ENCODE data around the gene CUL2.
A peak's percentile ranks its signal among the peaks of the same experiment; 100 is the strongest.
"Not testable (repeated sequence)": the region's sequence is repeated elsewhere in the genome, so short reads cannot be mapped to it uniquely, and the experiment has no call there.

The CUL2 gene

GRCh38 chr10:35063837-35064454 lies 26.2 kb downstream of the CUL2 start:
- H3K4me1 ChIP-seq: peaks cover 5 to 18% (median 14%) of the 10 kb centered on the region in 10 experiments
- H3K4me3 ChIP-seq: no peak overlapping the region
- H3K9me3 ChIP-seq (replicated peaks in 1 of 11): no peaks in the 10 kb centered on the region
- no peaks in the 10 kb centered on the region for H3K27me3 ChIP-seq
- H3K4me2 ChIP-seq: no peak overlapping the region
- no peak for TF ChIP-seq Cebpa-rat (IDR thresholded peaks at IDR 0.05)
- H4K20me1 ChIP-seq: peaks cover 0 to 20% (median 0%) of the 10 kb centered on the region in 11 experiments; a peak in 5 of 22 replicates
- H3K9ac ChIP-seq: no peak overlapping the region
- H3K27ac ChIP-seq: no peak overlapping the region; a peak in 1 of 22 replicates
- peaks cover 84 to 98% (median 94%) of the 10 kb centered on the region in 11 experiments for H3K36me3 ChIP-seq

- peaks cover 19 to 56% (median 45%) of the 10 kb centered on the region in 10 experiments for H3K4me1 ChIP-seq
- H3K9me3 ChIP-seq (replicated peaks in 1 of 11): no peaks in the 10 kb centered on the region
- peaks cover 66 to 86% (median 79%) of the 10 kb centered on the region in 11 experiments for H3K36me3 ChIP-seq
- H4K20me1 ChIP-seq: peaks cover 0 to 28% (median 0%) of the 10 kb centered on the region in 11 experiments; a peak in 3 of 22 replicates
- H3K27me3 ChIP-seq: no peaks in the 10 kb centered on the region
- peak overlapping the region in 9 of 11 experiments; percentile 69 to 86 (median 82); a peak in 17 of 22 replicates for H3K27ac ChIP-seq
- no peak overlapping the region for H3K9ac ChIP-seq
- TF ChIP-seq Cebpa-rat (IDR thresholded peaks at IDR 0.05): no peak
- 0 out of 20 replicates have a peak overlapping the region, but pooled peaks of 1 of the 10 experiments have one; percentile 16 for H3K4me3 ChIP-seq
- H3K4me2 ChIP-seq: peak overlapping the region in 10 of 11 experiments; percentile 61 to 80 (median 76); a peak in 17 of 22 replicates
Measured at GRCh38 chr10:35059481-35059880, 30.7 kb downstream of the CUL2 start.

- Histone ChIP-seq H3K4me3 (peak overlapping the region in 3 of 10 experiments; percentile 2 to 16 (median 10); a peak in 5 of 20 replicates), H4K20me1 (peaks cover 0 to 20% (median 0%) of the 10 kb centered on the region in 11 experiments; a peak in 3 of 22 replicates), H3K4me2 (peak overlapping the region; percentile 61 to 80 (median 75)), H3K27ac (peak overlapping the region in 10 of 11 experiments; percentile 21 to 86 (median 82); a peak in 19 of 22 replicates), H3K27me3 (no peaks in the 10 kb centered on the region), H3K36me3 (peaks cover 68 to 86% (median 79%) of the 10 kb centered on the region in 11 experiments), H3K4me1 (peaks cover 19 to 56% (median 45%) of the 10 kb centered on the region in 10 experiments), H3K9ac (peak overlapping the region in 10 of 11 experiments; percentile 14 to 67 (median 58); a peak in 17 of 22 replicates), H3K9me3 (replicated peaks in 1 of 11) (no peaks in the 10 kb centered on the region)
- no peak for TF ChIP-seq Cebpa-rat (IDR thresholded peaks at IDR 0.05)
Measured at GRCh38 chr10:35058686-35059085, 31.5 kb downstream of the CUL2 start.

GRCh38 chr10:35058134-35058533 lies 32.0 kb downstream of the CUL2 start:
- Histone ChIP-seq H3K4me2 (peak overlapping the region; percentile 61 to 80 (median 75)), H4K20me1 (peaks cover 0 to 19% (median 0%) of the 10 kb centered on the region in 11 experiments; a peak in 3 of 22 replicates), H3K27ac (peak overlapping the region in 10 of 11 experiments; percentile 21 to 86 (median 82); a peak in 19 of 22 replicates), H3K4me3 (peak overlapping the region in 3 of 10 experiments; percentile 2 to 16 (median 10); a peak in 2 of 20 replicates), H3K9ac (peak overlapping the region in 10 of 11 experiments; percentile 16 to 67 (median 58); a peak in 17 of 22 replicates), H3K4me1 (peaks cover 19 to 56% (median 45%) of the 10 kb centered on the region in 10 experiments), H3K9me3 (replicated peaks in 1 of 11) (no peaks in the 10 kb centered on the region), H3K27me3 (no peaks in the 10 kb centered on the region), H3K36me3 (peaks cover 68 to 86% (median 79%) of the 10 kb centered on the region in 11 experiments)
- TF ChIP-seq Cebpa-rat (IDR thresholded peaks at IDR 0.05): 0 out of 22 replicates have a peak, but pooled peaks of 2 of the 11 experiments have one; percentile 9 to 27

GRCh38 chr10:35056686-35057085 lies 33.5 kb downstream of the CUL2 start:
- no peak for TF ChIP-seq Cebpa-rat (IDR thresholded peaks at IDR 0.05)
- Histone ChIP-seq H3K27me3 (no peaks in the 10 kb centered on the region), H3K36me3 (peaks cover 64 to 86% (median 80%) of the 10 kb centered on the region in 11 experiments), H3K27ac (peak overlapping the region in 9 of 11 experiments; percentile 69 to 86 (median 82); a peak in 17 of 22 replicates), H3K9ac (peak overlapping the region in 1 of 11 experiments; percentile 0; a peak in 1 of 22 replicates), H3K4me1 (peaks cover 29 to 67% (median 54%) of the 10 kb centered on the region in 10 experiments), H3K9me3 (replicated peaks in 1 of 11) (no peaks in the 10 kb centered on the region; a peak in 1 of 22 replicates), H3K4me3 (no peak overlapping the region), H4K20me1 (peaks cover 0 to 19% (median 0%) of the 10 kb centered on the region in 11 experiments; a peak in 3 of 22 replicates), H3K4me2 (peak overlapping the region in 9 of 11 experiments; percentile 26 to 80 (median 75); a peak in 17 of 22 replicates)

- Histone ChIP-seq H3K27ac (peak overlapping the region in 9 of 11 experiments; percentile 69 to 86 (median 82); a peak in 17 of 22 replicates), H4K20me1 (peaks cover 0 to 19% (median 0%) of the 10 kb centered on the region in 11 experiments; a peak in 3 of 22 replicates), H3K9ac (no peak overlapping the region), H3K36me3 (peaks cover 66 to 86% (median 80%) of the 10 kb centered on the region in 11 experiments), H3K27me3 (no peaks in the 10 kb centered on the region), H3K4me1 (peaks cover 29 to 69% (median 55%) of the 10 kb centered on the region in 10 experiments), H3K4me3 (no peak overlapping the region), H3K9me3 (replicated peaks in 1 of 11) (peaks cover 0 to 6% (median 2%) of the 10 kb centered on the region in 11 experiments; a peak in 9 of 22 replicates), H3K4me2 (peak overlapping the region in 9 of 11 experiments; percentile 26 to 80 (median 75); a peak in 16 of 22 replicates)
- TF ChIP-seq Cebpa-rat (IDR thresholded peaks at IDR 0.05): no peak
Measured at GRCh38 chr10:35056133-35056532, 34.0 kb downstream of the CUL2 start.

- no peak overlapping the region for H3K9ac ChIP-seq
- H3K4me3 ChIP-seq: no peak overlapping the region
- peaks cover 70 to 100% (median 93%) of the 10 kb centered on the region in 11 experiments for H3K36me3 ChIP-seq
- H3K27ac ChIP-seq: no peak overlapping the region
- H4K20me1 ChIP-seq: peaks cover 0 to 7% (median 0%) of the 10 kb centered on the region in 11 experiments; a peak in 2 of 22 replicates
- H3K9me3 ChIP-seq (replicated peaks in 1 of 11): peaks cover 0 to 12% (median 5%) of the 10 kb centered on the region in 11 experiments; a peak in 9 of 22 replicates
- no peak for TF ChIP-seq Cebpa-rat (IDR thresholded peaks at IDR 0.05)
- peaks cover 8 to 37% (median 21%) of the 10 kb centered on the region in 10 experiments for H3K4me1 ChIP-seq
- H3K4me2 ChIP-seq: no peak overlapping the region
- no peaks in the 10 kb centered on the region for H3K27me3 ChIP-seq
Measured at GRCh38 chr10:35050568-35050967, 39.6 kb downstream of the CUL2 start.

- Histone ChIP-seq H3K9ac (no peak overlapping the region), H3K4me1 (peaks cover 8 to 43% (median 28%) of the 10 kb centered on the region in 10 experiments), H3K9me3 (replicated peaks in 1 of 11) (peaks cover 0 to 6% (median under 1%) of the 10 kb centered on the region in 11 experiments; a peak in 9 of 22 replicates), H4K20me1 (peaks cover 0 to 9% (median 1%) of the 10 kb centered on the region in 11 experiments; a peak in 8 of 22 replicates), H3K36me3 (peaks cover 62 to 93% (median 87%) of the 10 kb centered on the region in 11 experiments), H3K27ac (no peak overlapping the region), H3K27me3 (no peaks in the 10 kb centered on the region), H3K4me3 (no peak overlapping the region), H3K4me2 (no peak overlapping the region)
- no peak for TF ChIP-seq Cebpa-rat (IDR thresholded peaks at IDR 0.05)
Measured at GRCh38 chr10:35046074-35046473, 44.1 kb downstream of the CUL2 start.

GRCh38 chr10:35045275-35045674 lies 44.9 kb downstream of the CUL2 start:
- not testable (repeated sequence) for H3K9me3 ChIP-seq (replicated peaks in 1 of 11); H3K4me2 ChIP-seq; H3K27me3 ChIP-seq; H3K4me3 ChIP-seq; H3K27ac ChIP-seq; H3K9ac ChIP-seq
- H3K36me3 ChIP-seq: peaks cover 61 to 93% (median 86%) of the 10 kb centered on the region in 11 experiments
- peaks cover 10 to 51% (median 33%) of the 10 kb centered on the region in 10 experiments for H3K4me1 ChIP-seq
- peaks cover 0 to 16% (median 7%) of the 10 kb centered on the region in 11 experiments; a peak in 10 of 22 replicates for H4K20me1 ChIP-seq

Measured in BLaER1 treated with 17β-estradiol and CSF1 and Interleukin-3, amounts not matched to agents 10 nM and 100 nM (cell line).